CD14-positive monocyte (primary cell): Measurements from ENCODE around the gene SEC23A. TPM values are rescaled to one million over a fixed set of nuclear protein-coding genes. Genes with fewer than 3 reads are reported as not detected.
A peak's percentile ranks its signal among the peaks of the same experiment; 100 is the strongest.
"Not testable (repeated sequence)": the region's sequence is repeated elsewhere in the genome, so short reads cannot be mapped to it uniquely, and the experiment has no call there.

Experiments
- DNase-seq, 3 donors: peaks; one replicate each; pipeline ENCODE4 v3.0.0-alpha.2; 2011 to 2022
- H2AFZ ChIP-seq: 2 replicates; pipeline ENCODE4 v1.6.0; 2012; ENCODE audit warnings: mild to moderate bottlenecking, low read depth, low read length, inconsistent platforms; ENCODE audit not compliant: insufficient read depth, poor library complexity, severe bottlenecking
- H3K27ac ChIP-seq, 2 donors: 1 replicate in 1 of 2; 2 replicates in 1 of 2; pipeline ENCODE4 v1.5.1; 2012 to 2013; ENCODE audit warnings: low read length in 2 of 2, control low read depth in 1 of 2, inconsistent platforms in 1 of 2, low read depth in 1 of 2, mild to moderate bottlenecking in 1 of 2
- H3K27me3 ChIP-seq, 2 donors: one replicate each; pipeline versions ENCODE4 v1.6.0 to v1.6.1; 2011 to 2013; ENCODE audit warnings: low read length in 2 of 2; ENCODE audit not compliant: control insufficient read depth in 2 of 2, insufficient read depth in 2 of 2
- H3K36me3 ChIP-seq, 2 donors: replicated peaks in 1 of 2; 1 replicate in 1 of 2; 2 replicates in 1 of 2; pipeline versions ENCODE4 v1.5.1 to v1.6.1; 2012 to 2013; ENCODE audit warnings: low read length in 2 of 2, control low read depth in 1 of 2, inconsistent platforms in 1 of 2, mild to moderate bottlenecking in 1 of 2; ENCODE audit not compliant: insufficient read depth in 2 of 2, control insufficient read depth in 1 of 2
- H3K4me1 ChIP-seq, 2 donors: 1 replicate in 1 of 2; 2 replicates in 1 of 2; pipeline versions ENCODE4 v1.5.1 to v1.6.1; 2012 to 2013; ENCODE audit warnings: low read length in 2 of 2, control low read depth in 1 of 2, inconsistent platforms in 1 of 2, mild to moderate bottlenecking in 1 of 2, moderate library complexity in 1 of 2; ENCODE audit not compliant: insufficient read depth in 2 of 2, control insufficient read depth in 1 of 2
- H3K4me2 ChIP-seq: replicated peaks from 2 replicates; pipeline ENCODE3; 2012; ENCODE audit warnings: low read length, moderate library complexity, mild to moderate bottlenecking; ENCODE audit not compliant: poor library complexity, severe bottlenecking; ENCODE audit errors: extremely low read depth
- H3K4me3 ChIP-seq, 3 experiments: fragments of 200-600 bp in 1 of 3; sonication (generic) in 1 of 3; replicated peaks in 1 of 3; 1 replicate in 2 of 3; 2 replicates in 1 of 3; pipeline ENCODE4 v1.5.1; 2011 to 2013; ENCODE audit warnings: low read length in 3 of 3, mild to moderate bottlenecking in 3 of 3, control low read depth in 2 of 3, low read depth in 2 of 3, inconsistent platforms in 1 of 3, moderate library complexity in 1 of 3
- H3K79me2 ChIP-seq: 2 replicates; pipeline ENCODE4 v1.6.0; 2012; ENCODE audit warnings: mild to moderate bottlenecking, control low read depth, inconsistent platforms, low read length, moderate library complexity; ENCODE audit not compliant: insufficient read depth
- H3K9ac ChIP-seq: 2 replicates; pipeline ENCODE4 v1.6.0; 2017; ENCODE audit warnings: low read length, mild to moderate bottlenecking; ENCODE audit not compliant: insufficient read depth, poor library complexity, severe bottlenecking
- H3K9me3 ChIP-seq, 2 donors: replicated peaks in 1 of 2; 1 replicate in 1 of 2; 2 replicates in 1 of 2; pipeline versions ENCODE4 v1.5.1 to v1.6.1; 2012 to 2013; ENCODE audit warnings: low read length in 2 of 2, control low read depth in 1 of 2; ENCODE audit not compliant: control insufficient read depth in 1 of 2, insufficient read depth in 1 of 2
- H4K20me1 ChIP-seq: 2 replicates; pipeline ENCODE4 v1.6.0; 2012; ENCODE audit warnings: mild to moderate bottlenecking, low read length, control low read depth, moderate library complexity; ENCODE audit not compliant: insufficient read depth
- H3K27ac Mint-ChIP-seq, 7 donors: one replicate each; pipeline ENCODE4 v1.8.0; 2020; ENCODE audit warnings: mild to moderate bottlenecking in 7 of 7, mixed read lengths in 7 of 7, moderate library complexity in 6 of 7, inconsistent platforms in 2 of 7
- H3K27me3 Mint-ChIP-seq, 3 donors: one replicate each; pipeline ENCODE4 v1.8.0; 2021 to 2022; ENCODE audit warnings: low read depth in 3 of 3, mild to moderate bottlenecking in 3 of 3, mixed read lengths in 3 of 3, moderate library complexity in 3 of 3, inconsistent platforms in 1 of 3
- H3K36me3 Mint-ChIP-seq, 2 donors: one replicate each; pipeline ENCODE4 v1.8.0; 2020; ENCODE audit warnings: mixed read lengths in 2 of 2, inconsistent platforms in 1 of 2, mild to moderate bottlenecking in 1 of 2
- H3K4me1 Mint-ChIP-seq: one replicate; pipeline ENCODE4 v1.8.0; 2020; ENCODE audit warnings: mild to moderate bottlenecking, mixed read lengths
- H3K4me3 Mint-ChIP-seq, 2 donors: one replicate each; pipeline ENCODE4 v1.8.0; 2020; ENCODE audit warnings: mild to moderate bottlenecking in 2 of 2, mixed read lengths in 2 of 2, moderate library complexity in 1 of 2
- H3K9me3 Mint-ChIP-seq, 7 donors: one replicate each; pipeline ENCODE4 v1.8.0; 2020 to 2022; ENCODE audit warnings: mixed read lengths in 7 of 7, mild to moderate bottlenecking in 6 of 7, moderate library complexity in 6 of 7, inconsistent platforms in 2 of 7
- WGBS: methylation state at CpG from one replicate; pipeline ENCODE4 v1.1.5; 2013; ENCODE audit warnings: missing lambda C conversion rate; ENCODE audit not compliant: insufficient coverage; 5-methylcytosine and 5-hydroxymethylcytosine counted together
- intact Hi-C, 2 donors: fragments of 100-400 bp; cut with micrococcal nuclease; formaldehyde crosslinking; loops; one replicate each; pipeline versions ENCODE4 v1.15.0 to v1.15.1; 2023
- polyA plus RNA-seq, 3 donors: library from polyadenylated mRNA; depleted of rRNA in 1 of 3; unstranded in 2 of 3; stranded (reverse) in 1 of 3; fragments of 300-500 nt in 2 of 3; fragments of >200 nt in 1 of 3; fragmentation: Illumina TruSeq in 2 of 3; gene quantifications; 1 replicate in 2 of 3; 2 replicates in 1 of 3; pipeline ENCODE4 v1.2.3, GENCODE V29; 2012 to 2021
- TF ChIP-seq, protein P1 (sequence below): fragments of 200-600 bp; IDR thresholded peaks from one replicate; pipeline ENCODE4 v1.8.0; 2022; ENCODE audit warnings: antibody characterized with exemption, mild to moderate bottlenecking

SEC23A gene
- polyA plus RNA-seq, 3 donors: 13.8 to 37.3 (median 36.4) TPM

DNA sequence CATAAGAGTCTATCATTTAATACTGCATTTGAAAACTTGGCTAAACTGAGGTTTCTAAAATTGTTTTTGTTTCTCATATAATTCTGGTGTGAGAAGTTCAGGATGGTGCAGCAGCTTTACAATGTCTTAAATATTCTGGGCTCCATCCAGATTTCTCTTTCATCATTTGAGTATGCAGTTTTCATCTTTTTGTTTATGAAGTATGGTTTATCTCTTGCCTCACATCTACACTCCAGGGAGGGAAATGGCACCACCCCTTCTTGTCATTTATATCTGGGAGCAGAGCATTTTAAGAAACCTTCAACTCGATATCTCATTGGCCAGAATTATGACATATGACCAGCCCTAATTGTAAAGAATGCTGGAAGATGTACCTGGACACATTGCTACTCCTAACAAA, 35.4 kb upstream of the SEC23A start:
- Histone ChIP-seq H3K4me2 (no peak overlapping the region), H3K27ac (no peak overlapping the region), H4K20me1 (no peaks in the 10 kb centered on the region), H3K4me1 (no peaks in the 10 kb centered on the region), H3K9me3 (peaks cover 0 to 4% of the 10 kb centered on the region in 2 donors), H3K36me3 (peaks cover 31 to 74% of the 10 kb centered on the region in 2 donors), H2AFZ (no peak overlapping the region), H3K9ac (no peak overlapping the region), H3K79me2 (no peaks in the 10 kb centered on the region), H3K4me3 (no peak overlapping the region), H3K27me3 (no peaks in the 10 kb centered on the region)
- Mint-ChIP-seq H3K27ac (peak overlapping the region in 1 of 7 donors; percentile 18), H3K9me3 (peaks cover 0 to 13% (median 8%) of the 10 kb centered on the region in 7 donors), H3K27me3 (no peaks in the 10 kb centered on the region), H3K4me3 (no peak overlapping the region), H3K4me1 (peaks cover 4% of the 10 kb centered on the region), H3K36me3 (peaks cover 47 to 79% of the 10 kb centered on the region in 2 donors)
- TF ChIP-seq, protein P1, sequence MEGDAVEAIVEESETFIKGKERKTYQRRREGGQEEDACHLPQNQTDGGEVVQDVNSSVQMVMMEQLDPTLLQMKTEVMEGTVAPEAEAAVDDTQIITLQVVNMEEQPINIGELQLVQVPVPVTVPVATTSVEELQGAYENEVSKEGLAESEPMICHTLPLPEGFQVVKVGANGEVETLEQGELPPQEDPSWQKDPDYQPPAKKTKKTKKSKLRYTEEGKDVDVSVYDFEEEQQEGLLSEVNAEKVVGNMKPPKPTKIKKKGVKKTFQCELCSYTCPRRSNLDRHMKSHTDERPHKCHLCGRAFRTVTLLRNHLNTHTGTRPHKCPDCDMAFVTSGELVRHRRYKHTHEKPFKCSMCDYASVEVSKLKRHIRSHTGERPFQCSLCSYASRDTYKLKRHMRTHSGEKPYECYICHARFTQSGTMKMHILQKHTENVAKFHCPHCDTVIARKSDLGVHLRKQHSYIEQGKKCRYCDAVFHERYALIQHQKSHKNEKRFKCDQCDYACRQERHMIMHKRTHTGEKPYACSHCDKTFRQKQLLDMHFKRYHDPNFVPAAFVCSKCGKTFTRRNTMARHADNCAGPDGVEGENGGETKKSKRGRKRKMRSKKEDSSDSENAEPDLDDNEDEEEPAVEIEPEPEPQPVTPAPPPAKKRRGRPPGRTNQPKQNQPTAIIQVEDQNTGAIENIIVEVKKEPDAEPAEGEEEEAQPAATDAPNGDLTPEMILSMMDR: no peak
- DNase-seq: no peak
- WGBS: 100% methylated on average over 1 of the region's 1 CpG
- intact Hi-C loops: no loop called here

DNA sequence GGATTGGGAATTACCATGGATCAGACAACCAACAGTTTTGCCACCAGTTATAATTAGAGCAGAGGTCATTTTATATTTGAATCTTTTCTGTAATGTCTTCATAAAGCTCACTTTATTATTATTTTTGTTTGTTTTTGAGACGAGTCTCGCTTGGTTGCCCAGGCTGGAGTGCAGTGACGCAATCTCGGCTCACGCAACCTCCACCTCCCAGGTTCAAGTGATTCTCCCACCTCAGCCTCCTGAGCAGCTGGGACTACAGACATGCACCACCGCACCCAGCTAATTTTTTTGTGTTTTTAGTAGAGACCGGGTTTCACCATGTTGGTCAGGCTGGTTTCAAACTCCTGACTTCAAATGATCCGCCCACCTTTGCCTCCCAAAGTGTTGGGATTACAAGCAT, 34.8 kb upstream of the SEC23A start:
- intact Hi-C loops, H3K4me1 ChIP-seq, H3K9me3 ChIP-seq, H2AFZ ChIP-seq, H3K4me3 ChIP-seq, H3K27ac ChIP-seq, H3K27me3 Mint-ChIP-seq, H3K79me2 ChIP-seq, H3K4me1 Mint-ChIP-seq, DNase-seq, H3K9ac ChIP-seq, H4K20me1 ChIP-seq, H3K27me3 ChIP-seq, H3K4me2 ChIP-seq, H3K4me3 Mint-ChIP-seq: not testable (repeated sequence)
- no CpG with 5 or more reads among the region's 8 CpGs for WGBS
- Mint-ChIP-seq H3K36me3 (peaks cover 46 to 78% of the 10 kb centered on the region in 2 donors), H3K9me3 (peaks cover 0 to 11% (median 5%) of the 10 kb centered on the region in 7 donors), H3K27ac (peak overlapping the region in 3 of 7 donors; percentile 18 to 85 (median 54))
- peaks cover 33 to 73% of the 10 kb centered on the region in 2 donors for H3K36me3 ChIP-seq
